B cell (primary cell): ENCODE data around the gene LRRC72. TPM values are rescaled to one million over a fixed set of nuclear protein-coding genes. Genes with fewer than 3 reads are reported as not detected.

Source experiments
- ATAC-seq: fragments of 200-7000 bp; cut with Tn5 transposase; one replicate; pipeline ENCODE4 v1.10.0; 2021; ENCODE audit warnings: low read depth, mild to moderate bottlenecking, moderate number of reproducible peaks, moderate library complexity
- CTCF ChIA-PET: fragments of 350-600 bp; sonication (Branson Sonifier 250); formaldehyde crosslinking; loops from one replicate; lab custom pipeline; 2021; ENCODE audit warnings: antibody characterized with exemption, inconsistent platforms; lab: Charles Lee
- POLR2A ChIA-PET: fragments of 350-600 bp; sonication (Branson Sonifier 250); formaldehyde crosslinking; loops from one replicate; lab custom pipeline; 2021; ENCODE audit warnings: antibody characterized with exemption; lab: Charles Lee
- DNase-seq: peaks from one replicate; pipeline ENCODE4 v3.0.0; 2013
- H2AFZ ChIP-seq: 2 replicates; pipeline ENCODE4 v1.6.1; 2012; ENCODE audit warnings: mild to moderate bottlenecking, low read depth, low read length; ENCODE audit not compliant: insufficient read depth, poor library complexity, severe bottlenecking
- H3K27ac ChIP-seq, 2 donors: 1 replicate in 1 of 2; 2 replicates in 1 of 2; pipeline ENCODE4 v1.5.1; 2012 to 2013; ENCODE audit warnings: low read length in 2 of 2, mild to moderate bottlenecking in 2 of 2, moderate library complexity in 1 of 2
- H3K27me3 ChIP-seq, 4 experiments: fragments of 200-600 bp in 1 of 4; sonication (generic) in 1 of 4; replicated peaks in 1 of 4; 1 replicate in 2 of 4; 2 replicates in 2 of 4; pipeline versions ENCODE4 v1.6.1 to v1.7.0; 2013 to 2016; ENCODE audit warnings: low read length in 3 of 4, mild to moderate bottlenecking in 2 of 4, mixed read lengths in 1 of 4, moderate library complexity in 1 of 4; ENCODE audit not compliant: insufficient read depth in 4 of 4, control insufficient read depth in 3 of 4; ENCODE audit errors: control extremely low read depth in 1 of 4
- H3K36me3 ChIP-seq, 2 experiments: replicated peaks in 1 of 2; 1 replicate in 1 of 2; 2 replicates in 1 of 2; pipeline versions ENCODE4 v1.6.1 to v1.7.1; 2013; ENCODE audit warnings: low read length in 1 of 2; ENCODE audit not compliant: insufficient read depth in 2 of 2, control insufficient read depth in 1 of 2; ENCODE audit errors: control extremely low read depth in 1 of 2, extremely low read depth in 1 of 2
- H3K4me1 ChIP-seq, 2 donors: fragments of 200-600 bp in 1 of 2; sonication (generic) in 1 of 2; 1 replicate in 1 of 2; 2 replicates in 1 of 2; pipeline versions ENCODE4 v1.5.1 to v1.6.1; 2013 to 2017; ENCODE audit warnings: low read length in 2 of 2; ENCODE audit not compliant: control insufficient read depth in 2 of 2, insufficient read depth in 2 of 2
- H3K4me2 ChIP-seq: replicated peaks from 2 replicates; pipeline ENCODE3; 2012; ENCODE audit warnings: mild to moderate bottlenecking, low read depth, low read length; ENCODE audit not compliant: poor library complexity, severe bottlenecking
- H3K4me3 ChIP-seq, 5 experiments: fragments of 200-600 bp in 1 of 5; sonication (generic) in 1 of 5; 1 replicate in 3 of 5; 2 replicates in 2 of 5; pipeline versions ENCODE4 v1.5.1 to v1.7.0; 2011 to 2016; ENCODE audit warnings: low read length in 4 of 5, mild to moderate bottlenecking in 4 of 5, low read depth in 2 of 5, control low read depth in 1 of 5, moderate library complexity in 1 of 5; ENCODE audit not compliant: insufficient read depth in 1 of 5; ENCODE audit errors: control extremely low read depth in 1 of 5, extremely low read depth in 1 of 5
- H3K79me2 ChIP-seq: fragments of 200-600 bp; sonication (generic); one replicate; pipeline ENCODE4 v1.6.0; 2016; ENCODE audit warnings: low read length; ENCODE audit not compliant: control insufficient read depth, insufficient read depth
- H3K9ac ChIP-seq: fragments of 200-600 bp; sonication (generic); 2 replicates; pipeline ENCODE4 v1.6.1; 2017; ENCODE audit warnings: mild to moderate bottlenecking, low read length, moderate library complexity
- H3K9me3 ChIP-seq, 3 donors: one replicate each; pipeline versions ENCODE4 v1.6.1 to v1.7.1; 2013; ENCODE audit warnings: low read length in 2 of 3; ENCODE audit not compliant: control insufficient read depth in 2 of 3, insufficient read depth in 1 of 3; ENCODE audit errors: control extremely low read depth in 1 of 3
- H4K20me1 ChIP-seq: 2 replicates; pipeline ENCODE4 v1.6.0; 2012; ENCODE audit warnings: mild to moderate bottlenecking, low read length; ENCODE audit not compliant: insufficient read depth, control insufficient read depth, poor library complexity, severe bottlenecking
- H3K27ac Mint-ChIP-seq: one replicate; pipeline ENCODE4 v1.8.0; 2021; ENCODE audit warnings: mixed read lengths
- H3K27me3 Mint-ChIP-seq: one replicate; pipeline ENCODE4 v1.8.0; 2021; ENCODE audit warnings: mixed read lengths
- H3K4me1 Mint-ChIP-seq: one replicate; pipeline ENCODE4 v1.8.0; 2021; ENCODE audit warnings: mixed read lengths
- H3K4me3 Mint-ChIP-seq: one replicate; pipeline ENCODE4 v1.8.0; 2021; ENCODE audit warnings: mixed read lengths
- H3K9me3 Mint-ChIP-seq: one replicate; pipeline ENCODE4 v1.8.0; 2022; ENCODE audit warnings: mixed read lengths; ENCODE audit not compliant: insufficient read depth
- EZH2 ChIP-seq: IDR thresholded peaks from 2 replicates; pipeline ENCODE4 v1.6.1; 2012; ENCODE audit warnings: borderline replicate concordance, low read depth, mild to moderate bottlenecking, moderate library complexity, low read length; ENCODE audit not compliant: insufficient read depth, poor library complexity, severe bottlenecking
- WGBS: methylation state at CpG from one replicate; pipeline ENCODE4 v1.1.5; 2013; ENCODE audit warnings: missing lambda C conversion rate; ENCODE audit not compliant: insufficient coverage; 5-methylcytosine and 5-hydroxymethylcytosine counted together
- intact Hi-C: fragments of 100-400 bp; cut with micrococcal nuclease; formaldehyde crosslinking; loops from one replicate; pipeline ENCODE4 v1.10.0; 2022
- polyA minus RNA-seq: library from RNA; depleted of rRNA, polyadenylated mRNA; stranded (reverse); fragments of >200 nt; gene quantifications from 2 replicates; pipeline ENCODE4 v1.2.3, GENCODE V29; 2012
- polyA plus RNA-seq: library from polyadenylated mRNA; depleted of rRNA; stranded (reverse); fragments of >200 nt; gene quantifications from 2 replicates; pipeline ENCODE4 v1.2.3, GENCODE V29; 2012
- total RNA-seq, 2 donors: library from RNA; stranded (reverse); fragments of 120-200 nt in 1 of 2; gene quantifications; 1 replicate in 1 of 2; 2 replicates in 1 of 2; pipeline versions ENCODE4 v1.2.3 to v1.2.4, GENCODE V29; 2013 to 2022
- TF ChIP-seq, protein P1 (sequence below): fragments of 200-600 bp; IDR thresholded peaks from one replicate; pipeline ENCODE4 v1.8.0; 2022; ENCODE audit warnings: antibody characterized with exemption, mild to moderate bottlenecking

LRRC72 gene
- not detected in 2 replicates for total RNA-seq
- not detected for total RNA-seq (2013)
- polyA plus RNA-seq: not detected in 2 replicates
- polyA minus RNA-seq: not detected in 2 replicates

DNA sequence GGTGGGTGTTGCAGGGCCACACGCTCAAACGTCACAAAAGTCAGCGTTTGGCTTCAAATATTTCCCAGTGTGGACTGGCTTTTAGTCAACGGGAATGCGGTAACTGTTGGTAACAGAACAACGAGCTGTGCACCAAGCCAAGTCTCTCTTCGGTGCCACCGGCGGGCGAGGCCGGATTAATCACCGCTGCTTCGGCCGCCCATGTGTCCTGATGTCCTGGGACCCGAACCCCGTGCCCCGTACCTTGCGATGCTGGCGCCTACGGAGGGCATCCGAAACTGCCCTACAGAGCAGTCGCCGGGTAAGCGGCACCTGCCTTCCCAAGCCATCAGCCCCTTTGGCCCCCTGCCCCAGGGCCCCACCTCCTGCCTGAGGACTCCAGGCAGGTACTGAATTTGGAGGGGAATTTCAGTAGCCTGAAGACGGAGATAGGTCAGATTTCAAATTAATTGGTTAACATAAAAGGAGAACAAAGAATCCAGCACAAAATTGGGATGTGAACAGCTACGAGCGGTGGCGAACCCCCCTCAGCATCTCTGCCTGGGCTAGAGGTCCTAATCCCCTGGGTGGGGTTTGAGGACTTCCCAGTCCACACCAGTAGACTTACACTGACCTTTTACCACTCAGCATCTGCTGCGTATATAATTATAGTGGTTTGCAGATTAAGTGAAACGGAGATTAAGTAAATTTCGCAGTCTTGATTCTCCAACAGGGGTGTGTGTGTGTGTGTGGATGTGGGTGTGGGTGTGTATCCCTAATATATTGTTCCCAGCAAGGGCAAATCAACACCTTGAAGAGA is at the start of gene LRRC72:
TSS of gene LRRC72 (plus strand) at position 84 of the 799 bp plus-strand sequence. CDS start at position 212, 128 bp downstream.
- Histone ChIP-seq H2AFZ (no peak within 1 kb of the TSS), H3K27ac (no peak within 1 kb of the TSS), H3K9ac (no peak within 1 kb of the TSS), H3K4me3 (no peak within 1 kb of the TSS), H3K27me3 (peaks cover 0 to 3% (median 0%) of the 10 kb centered on the region in 4 experiments), H3K4me1 (no peaks in the 10 kb centered on the region), H3K9me3 (no peaks in the 10 kb centered on the region), H3K36me3 (no peaks in the 10 kb centered on the region), H3K4me2 (no peak within 1 kb of the TSS), H4K20me1 (no peaks in the 10 kb centered on the region), H3K79me2 (no peaks in the 10 kb centered on the region)
- 95% methylated on average over 20 of the region's 31 CpGs for WGBS
- H3K27me3 Mint-ChIP-seq: peaks cover 7% of the 10 kb centered on the region
- ChIA-PET CTCF (no interaction called here), POLR2A (no interaction called here)
- TF ChIP-seq, protein P1, sequence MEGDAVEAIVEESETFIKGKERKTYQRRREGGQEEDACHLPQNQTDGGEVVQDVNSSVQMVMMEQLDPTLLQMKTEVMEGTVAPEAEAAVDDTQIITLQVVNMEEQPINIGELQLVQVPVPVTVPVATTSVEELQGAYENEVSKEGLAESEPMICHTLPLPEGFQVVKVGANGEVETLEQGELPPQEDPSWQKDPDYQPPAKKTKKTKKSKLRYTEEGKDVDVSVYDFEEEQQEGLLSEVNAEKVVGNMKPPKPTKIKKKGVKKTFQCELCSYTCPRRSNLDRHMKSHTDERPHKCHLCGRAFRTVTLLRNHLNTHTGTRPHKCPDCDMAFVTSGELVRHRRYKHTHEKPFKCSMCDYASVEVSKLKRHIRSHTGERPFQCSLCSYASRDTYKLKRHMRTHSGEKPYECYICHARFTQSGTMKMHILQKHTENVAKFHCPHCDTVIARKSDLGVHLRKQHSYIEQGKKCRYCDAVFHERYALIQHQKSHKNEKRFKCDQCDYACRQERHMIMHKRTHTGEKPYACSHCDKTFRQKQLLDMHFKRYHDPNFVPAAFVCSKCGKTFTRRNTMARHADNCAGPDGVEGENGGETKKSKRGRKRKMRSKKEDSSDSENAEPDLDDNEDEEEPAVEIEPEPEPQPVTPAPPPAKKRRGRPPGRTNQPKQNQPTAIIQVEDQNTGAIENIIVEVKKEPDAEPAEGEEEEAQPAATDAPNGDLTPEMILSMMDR: no peak
- no peak for TF ChIP-seq EZH2
- ATAC-seq (no peak), DNase-seq (no peak)
- intact Hi-C loops: no loop called here
- H3K9me3 Mint-ChIP-seq: no peaks in the 10 kb centered on the region
- no peak within 1 kb of the TSS for H3K4me3 Mint-ChIP-seq
- no peaks in the 10 kb centered on the region for H3K4me1 Mint-ChIP-seq
- H3K27ac Mint-ChIP-seq: no peak within 1 kb of the TSS

DNA sequence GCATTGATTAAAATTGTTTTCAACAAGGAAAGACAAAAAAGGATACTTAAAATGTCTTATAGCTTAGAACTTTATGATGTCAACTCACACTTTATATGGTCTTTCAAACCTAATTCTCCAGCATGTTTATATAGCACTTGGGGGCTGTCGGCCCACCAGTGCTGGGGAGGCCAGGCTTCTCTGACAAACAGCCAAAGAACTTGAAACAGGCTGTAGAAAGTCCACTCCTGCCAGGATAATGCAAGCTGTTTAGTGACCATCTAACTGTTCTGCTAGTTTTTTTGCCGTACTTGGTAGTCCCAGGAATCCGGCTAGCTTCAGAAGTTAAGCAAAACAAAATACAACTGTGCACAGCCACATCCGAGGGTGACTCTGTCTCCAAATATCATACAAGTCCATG is 47.5 kb upstream of the LRRC72 start:
- WGBS: 93% methylated on average over 4 of the region's 4 CpGs
- H2AFZ ChIP-seq: no peak overlapping the region
- H3K27me3 Mint-ChIP-seq: peaks cover 5% of the 10 kb centered on the region
- H3K36me3 ChIP-seq: no peaks in the 10 kb centered on the region
- DNase-seq (no peak), ATAC-seq (no peak)
- H3K4me1 Mint-ChIP-seq: no peaks in the 10 kb centered on the region
- no peak overlapping the region for H3K4me3 Mint-ChIP-seq
- no peaks in the 10 kb centered on the region for H3K79me2 ChIP-seq
- H3K9ac ChIP-seq: no peak overlapping the region
- intact Hi-C loops: no loop called here
- no peaks in the 10 kb centered on the region for H3K9me3 ChIP-seq
- ChIA-PET POLR2A (no interaction called here), CTCF (no interaction called here)
- H4K20me1 ChIP-seq: no peaks in the 10 kb centered on the region
- H3K9me3 Mint-ChIP-seq: no peaks in the 10 kb centered on the region
- H3K4me2 ChIP-seq: no peak overlapping the region
- no peak overlapping the region for H3K27ac ChIP-seq
- TF ChIP-seq, protein P1: no peak
- TF ChIP-seq EZH2: no peak
- H3K4me3 ChIP-seq: no peak overlapping the region
- H3K27me3 ChIP-seq: peaks cover 0 to 3% (median 0%) of the 10 kb centered on the region in 4 experiments
- no peaks in the 10 kb centered on the region for H3K4me1 ChIP-seq
- no peak overlapping the region for H3K27ac Mint-ChIP-seq
